H9 (cell line): ENCODE results near the gene CLBA1. TPM values are rescaled to one million over a fixed set of nuclear protein-coding genes. Genes with fewer than 3 reads are reported as not detected.

Source experiments
- DNase-seq: peaks from one replicate; pipeline ENCODE4 v3.0.0-alpha.2; 2017
- H2AFZ ChIP-seq: one replicate; pipeline ENCODE4 v1.6.1; 2013; ENCODE audit warnings: mild to moderate bottlenecking, low read length, control low read depth, moderate library complexity
- H2AK5ac ChIP-seq: 2 replicates; pipeline ENCODE4 v1.6.1; 2013; ENCODE audit warnings: low read length, control low read depth, mixed read lengths; ENCODE audit not compliant: insufficient read length
- H2BK120ac ChIP-seq: one replicate; pipeline ENCODE4 v1.6.1; 2013; ENCODE audit warnings: low read depth, mild to moderate bottlenecking, low read length, control low read depth, inconsistent platforms; ENCODE audit not compliant: poor library complexity, severe bottlenecking
- H2BK12ac ChIP-seq: 2 replicates; pipeline ENCODE4 v1.6.1; 2013; ENCODE audit warnings: low read length, control low read depth, mixed read lengths, low read depth; ENCODE audit not compliant: insufficient read length
- H2BK15ac ChIP-seq: 2 replicates; pipeline ENCODE4 v1.6.1; 2013; ENCODE audit warnings: low read depth, low read length, control low read depth
- H2BK20ac ChIP-seq: one replicate; pipeline ENCODE4 v1.6.1; 2013; ENCODE audit warnings: low read depth, mild to moderate bottlenecking, low read length, control low read depth, inconsistent platforms; ENCODE audit not compliant: poor library complexity, severe bottlenecking
- H2BK5ac ChIP-seq: 2 replicates; pipeline ENCODE4 v1.6.1; 2013; ENCODE audit warnings: low read length, control low read depth, mixed read lengths; ENCODE audit not compliant: insufficient read length
- H3K14ac ChIP-seq: 2 replicates; pipeline ENCODE4 v1.6.1; 2013; ENCODE audit warnings: low read length, control low read depth; ENCODE audit not compliant: insufficient read depth
- H3K18ac ChIP-seq: 2 replicates; pipeline ENCODE4 v1.6.1; 2013; ENCODE audit warnings: low read depth, mild to moderate bottlenecking, mixed read lengths, low read length, control low read depth; ENCODE audit not compliant: insufficient read length
- H3K23ac ChIP-seq: 2 replicates; pipeline ENCODE4 v1.6.1; 2013; ENCODE audit warnings: low read length, control low read depth, mixed read lengths, low read depth; ENCODE audit not compliant: insufficient read length
- H3K23me2 ChIP-seq: 2 replicates; pipeline ENCODE4 v1.6.1; 2013; ENCODE audit warnings: low read depth, mild to moderate bottlenecking, mixed read lengths, low read length, control low read depth; ENCODE audit not compliant: insufficient read length, poor library complexity, severe bottlenecking
- H3K27ac ChIP-seq: 2 replicates; pipeline ENCODE4 v1.5.1; 2013; ENCODE audit warnings: low read length, control low read depth, mixed read lengths, low read depth; ENCODE audit not compliant: insufficient read length
- H3K27me3 ChIP-seq: 2 replicates; pipeline ENCODE4 v1.6.1; 2013; ENCODE audit warnings: low read length, control low read depth, inconsistent platforms; ENCODE audit not compliant: insufficient read depth
- H3K4ac ChIP-seq: 2 replicates; pipeline ENCODE4 v1.6.1; 2013; ENCODE audit warnings: low read depth, mild to moderate bottlenecking, control low read depth, inconsistent platforms, low read length, moderate library complexity
- H3K4me1 ChIP-seq: 2 replicates; pipeline ENCODE4 v1.6.1; 2013; ENCODE audit warnings: low read length, control low read depth, inconsistent platforms; ENCODE audit not compliant: insufficient read depth
- H3K4me2 ChIP-seq: 2 replicates; pipeline ENCODE4 v1.6.1; 2013; ENCODE audit warnings: low read length, control low read depth, mixed read lengths; ENCODE audit not compliant: insufficient read length, insufficient read depth
- H3K56ac ChIP-seq: 2 replicates; pipeline ENCODE4 v1.6.1; 2013; ENCODE audit warnings: low read depth, mild to moderate bottlenecking, mixed read lengths, low read length, control low read depth; ENCODE audit not compliant: insufficient read length
- H3K79me1 ChIP-seq: 2 replicates; pipeline ENCODE4 v1.6.1; 2013; ENCODE audit warnings: low read depth, mild to moderate bottlenecking, moderate library complexity, low read length, control low read depth, inconsistent platforms; ENCODE audit not compliant: insufficient read depth, poor library complexity, severe bottlenecking
- H3K79me2 ChIP-seq: 2 replicates; pipeline ENCODE4 v1.6.1; 2013; ENCODE audit warnings: low read length, control low read depth, inconsistent platforms; ENCODE audit not compliant: insufficient read depth
- H3K9ac ChIP-seq: 2 replicates; pipeline ENCODE4 v1.6.1; 2013; ENCODE audit warnings: low read length, control low read depth, mixed read lengths; ENCODE audit not compliant: insufficient read length; ENCODE audit errors: extremely low read depth
- H3K9me3 ChIP-seq: one replicate; pipeline ENCODE4 v1.6.1; 2013; ENCODE audit warnings: low read depth, low read length, inconsistent platforms; ENCODE audit not compliant: control insufficient read depth
- H3T11ph ChIP-seq: one replicate; pipeline ENCODE4 v1.6.1; 2013; ENCODE audit warnings: mild to moderate bottlenecking, low read length, control low read depth, inconsistent platforms
- H4K20me1 ChIP-seq: one replicate; pipeline ENCODE4 v1.6.1; 2013; ENCODE audit not compliant: control insufficient read depth, insufficient read length, insufficient read depth
- H4K5ac ChIP-seq: 2 replicates; pipeline ENCODE4 v1.6.1; 2013; ENCODE audit warnings: low read depth, mild to moderate bottlenecking, mixed read lengths, low read length, control low read depth; ENCODE audit not compliant: insufficient read length
- H4K8ac ChIP-seq: replicated peaks from 2 replicates; pipeline ENCODE4 v1.6.1; 2013; ENCODE audit warnings: low read length, control low read depth, mixed read lengths, low read depth; ENCODE audit not compliant: insufficient read length
- H4K91ac ChIP-seq: 2 replicates; pipeline ENCODE4 v1.6.1; 2013; ENCODE audit warnings: low read depth, mild to moderate bottlenecking, moderate library complexity, mixed read lengths, low read length, control low read depth; ENCODE audit not compliant: insufficient read length
- H3K27ac Mint-ChIP-seq, 3 experiments: 2 replicates in 2 of 3; 3 replicates in 1 of 3; pipeline ENCODE4 v1.8.0; 2020 to 2021; ENCODE audit warnings: mixed read lengths in 3 of 3, mild to moderate bottlenecking in 1 of 3, moderate library complexity in 1 of 3
- H3K27me3 Mint-ChIP-seq: 2 replicates; pipeline ENCODE4 v1.8.0; 2021; ENCODE audit warnings: low read depth, mild to moderate bottlenecking, moderate library complexity, mixed read lengths
- H3K36me3 Mint-ChIP-seq, 3 experiments: 2 replicates in 2 of 3; 3 replicates in 1 of 3; pipeline ENCODE4 v1.8.0; 2020 to 2021; ENCODE audit warnings: low read depth in 3 of 3, mixed read lengths in 3 of 3; ENCODE audit not compliant: insufficient read depth in 1 of 3
- H3K4me1 Mint-ChIP-seq, 2 experiments: 2 replicates each; pipeline ENCODE4 v1.8.0; 2020; ENCODE audit warnings: mixed read lengths in 2 of 2
- H3K4me3 Mint-ChIP-seq, 2 experiments: 2 replicates in 1 of 2; 3 replicates in 1 of 2; pipeline ENCODE4 v1.8.0; 2020 to 2021; ENCODE audit warnings: mild to moderate bottlenecking in 2 of 2, mixed read lengths in 2 of 2, moderate library complexity in 1 of 2
- H3K9me3 Mint-ChIP-seq, 2 experiments: 2 replicates in 1 of 2; 3 replicates in 1 of 2; pipeline ENCODE4 v1.8.0; 2020; ENCODE audit warnings: mild to moderate bottlenecking in 2 of 2, mixed read lengths in 2 of 2, moderate library complexity in 1 of 2
- WGBS: extraction: QIAGEN DNeasy Blood & Tissue Kit; methylation state at CpG from one replicate; pipeline ENCODE4 v1.1.7; 2013; ENCODE audit warnings: missing lambda C conversion rate, low lambda C conversion rate, mixed read lengths; ENCODE audit not compliant: insufficient read length; ENCODE audit errors: extremely low coverage; 5-methylcytosine and 5-hydroxymethylcytosine counted together
- total RNA-seq: library from RNA; stranded (reverse); gene quantifications from 2 replicates; pipeline ENCODE4 v1.2.1, GENCODE V29; 2021
- TF ChIP-seq, protein P1 (sequence below): fragments of 200-600 bp; sonication (generic); conservative IDR thresholded peaks from 3 replicates; pipeline ENCODE4 v1.8.0; 2021; ENCODE audit warnings: antibody characterized with exemption, mild to moderate bottlenecking

Gene CLBA1
- total RNA-seq, 1 experiment from 2014 or later = 2.4 TPM

- Histone ChIP-seq H4K5ac (no peak overlapping the region), H2BK15ac (no peak overlapping the region), H2BK120ac (no peak overlapping the region), H3K56ac (no peak overlapping the region), H2AFZ (no peak overlapping the region), H3K9ac (no peak overlapping the region), H2AK5ac (no peak overlapping the region), H3K27me3 (no peaks in the 10 kb centered on the region), H4K91ac (no peak overlapping the region), H4K20me1 (no peaks in the 10 kb centered on the region), H2BK12ac (no peak overlapping the region), H3K79me2 (peaks cover 35% of the 10 kb centered on the region), H4K8ac (no peak overlapping the region), H2BK20ac (no peak overlapping the region), H3K27ac (no peak overlapping the region), H3K14ac (no peak overlapping the region), H3K23me2 (no peaks in the 10 kb centered on the region), H3K79me1 (peaks cover 22% of the 10 kb centered on the region), H3K23ac (no peak overlapping the region), H3K4me2 (no peak overlapping the region), H2BK5ac (no peak overlapping the region), H3K18ac (no peak overlapping the region), H3K4me1 (no peaks in the 10 kb centered on the region; the same call in 1 of the 2 replicates), H3T11ph (no peak overlapping the region), H3K4ac (no peak overlapping the region), H3K9me3 (no peaks in the 10 kb centered on the region)
- no CpG with 5 or more reads among the region's 17 CpGs for WGBS
- H3K4me3 Mint-ChIP-seq = no peak overlapping the region
- H3K9me3 Mint-ChIP-seq = no peaks in the 10 kb centered on the region
- no peak for DNase-seq
- H3K27ac Mint-ChIP-seq = no peak overlapping the region
- H3K36me3 Mint-ChIP-seq = peaks cover 19 to 56% (median 55%) of the 10 kb centered on the region in 3 experiments; a peak in 6 of 7 replicates
- H3K27me3 Mint-ChIP-seq = no peaks in the 10 kb centered on the region
- TF ChIP-seq, protein P1, sequence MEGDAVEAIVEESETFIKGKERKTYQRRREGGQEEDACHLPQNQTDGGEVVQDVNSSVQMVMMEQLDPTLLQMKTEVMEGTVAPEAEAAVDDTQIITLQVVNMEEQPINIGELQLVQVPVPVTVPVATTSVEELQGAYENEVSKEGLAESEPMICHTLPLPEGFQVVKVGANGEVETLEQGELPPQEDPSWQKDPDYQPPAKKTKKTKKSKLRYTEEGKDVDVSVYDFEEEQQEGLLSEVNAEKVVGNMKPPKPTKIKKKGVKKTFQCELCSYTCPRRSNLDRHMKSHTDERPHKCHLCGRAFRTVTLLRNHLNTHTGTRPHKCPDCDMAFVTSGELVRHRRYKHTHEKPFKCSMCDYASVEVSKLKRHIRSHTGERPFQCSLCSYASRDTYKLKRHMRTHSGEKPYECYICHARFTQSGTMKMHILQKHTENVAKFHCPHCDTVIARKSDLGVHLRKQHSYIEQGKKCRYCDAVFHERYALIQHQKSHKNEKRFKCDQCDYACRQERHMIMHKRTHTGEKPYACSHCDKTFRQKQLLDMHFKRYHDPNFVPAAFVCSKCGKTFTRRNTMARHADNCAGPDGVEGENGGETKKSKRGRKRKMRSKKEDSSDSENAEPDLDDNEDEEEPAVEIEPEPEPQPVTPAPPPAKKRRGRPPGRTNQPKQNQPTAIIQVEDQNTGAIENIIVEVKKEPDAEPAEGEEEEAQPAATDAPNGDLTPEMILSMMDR = no peak
- H3K4me1 Mint-ChIP-seq = peaks cover 23 to 34% of the 10 kb centered on the region in 2 experiments
Measured at GRCh38 chr14:105010891-105011291, 25.3 kb downstream of the CLBA1 start.
